Skeletal muscle satellite cell (primary cell): Measurements from ENCODE around the gene JOSD2.

Experiments used
- H3K27me3 ChIP-seq: 2 replicates; pipeline ENCODE4 v1.7.0; 2013; ENCODE audit warnings: low read length; ENCODE audit not compliant: control insufficient read depth, insufficient read depth
- H3K36me3 ChIP-seq: 2 replicates; pipeline ENCODE4 v1.7.0; 2013; ENCODE audit warnings: mild to moderate bottlenecking, control low read depth, low read length; ENCODE audit not compliant: insufficient read depth
- H3K4me1 ChIP-seq: 2 replicates; pipeline ENCODE4 v1.7.0; 2013; ENCODE audit warnings: low read length; ENCODE audit not compliant: control insufficient read depth, insufficient read depth
- H3K4me2 ChIP-seq: 2 replicates; pipeline ENCODE4 v1.7.0; 2013; ENCODE audit warnings: mild to moderate bottlenecking, low read length
- H3K4me3 ChIP-seq: 2 replicates; pipeline ENCODE4 v1.7.0; 2013; ENCODE audit warnings: low read length
- H3K9ac ChIP-seq: 2 replicates; pipeline ENCODE4 v1.7.0; 2013; ENCODE audit warnings: mild to moderate bottlenecking, low read depth, low read length, moderate library complexity
- H3K9me3 ChIP-seq: replicated peaks from 2 replicates; pipeline ENCODE4 v1.7.0; 2013; ENCODE audit warnings: mild to moderate bottlenecking, control low read depth, low read length

JOSD2 gene

DNA sequence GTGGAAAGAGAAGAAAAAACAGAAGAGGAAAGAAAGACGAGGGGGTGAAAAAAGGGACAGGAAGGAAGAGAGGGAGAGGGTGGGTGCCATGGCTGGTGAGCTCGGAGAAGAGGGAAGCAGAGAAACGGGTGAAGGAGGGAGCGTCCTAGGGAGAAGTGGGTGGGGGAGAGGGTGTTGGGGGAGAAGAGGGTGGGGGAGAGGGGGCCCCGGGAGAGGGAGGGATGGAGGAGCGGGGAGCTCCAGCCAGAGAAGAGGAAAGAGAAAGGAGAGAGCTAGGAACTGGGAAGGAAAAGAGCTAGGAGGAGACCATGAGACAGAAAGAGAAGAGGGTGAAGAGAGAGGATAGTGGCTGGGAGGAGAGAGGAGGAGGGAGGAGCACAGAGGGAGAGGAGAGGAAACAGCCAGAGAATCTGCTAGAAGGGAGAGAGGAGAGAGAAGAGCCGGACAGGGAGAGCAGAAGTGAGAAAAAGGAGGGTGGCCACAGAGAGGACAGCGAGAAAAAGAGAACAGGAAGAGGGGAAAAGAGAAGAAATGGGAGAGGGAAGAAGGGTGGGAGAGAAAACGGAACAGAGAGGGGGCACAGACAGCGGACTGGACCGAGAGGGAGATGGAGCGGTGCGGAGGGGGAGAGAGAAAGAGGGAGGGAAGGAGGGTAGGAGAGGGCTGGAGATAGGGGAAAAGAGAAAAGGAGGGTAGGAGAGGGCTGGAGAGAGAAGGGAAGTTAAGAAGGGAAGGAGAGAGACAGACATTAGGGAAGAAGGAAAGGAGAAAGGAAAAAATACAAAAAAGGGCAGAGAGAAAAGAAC is 22.4 kb downstream of the JOSD2 start:
- H3K27me3 ChIP-seq: peaks cover 54% of the 10 kb centered on the region

DNA sequence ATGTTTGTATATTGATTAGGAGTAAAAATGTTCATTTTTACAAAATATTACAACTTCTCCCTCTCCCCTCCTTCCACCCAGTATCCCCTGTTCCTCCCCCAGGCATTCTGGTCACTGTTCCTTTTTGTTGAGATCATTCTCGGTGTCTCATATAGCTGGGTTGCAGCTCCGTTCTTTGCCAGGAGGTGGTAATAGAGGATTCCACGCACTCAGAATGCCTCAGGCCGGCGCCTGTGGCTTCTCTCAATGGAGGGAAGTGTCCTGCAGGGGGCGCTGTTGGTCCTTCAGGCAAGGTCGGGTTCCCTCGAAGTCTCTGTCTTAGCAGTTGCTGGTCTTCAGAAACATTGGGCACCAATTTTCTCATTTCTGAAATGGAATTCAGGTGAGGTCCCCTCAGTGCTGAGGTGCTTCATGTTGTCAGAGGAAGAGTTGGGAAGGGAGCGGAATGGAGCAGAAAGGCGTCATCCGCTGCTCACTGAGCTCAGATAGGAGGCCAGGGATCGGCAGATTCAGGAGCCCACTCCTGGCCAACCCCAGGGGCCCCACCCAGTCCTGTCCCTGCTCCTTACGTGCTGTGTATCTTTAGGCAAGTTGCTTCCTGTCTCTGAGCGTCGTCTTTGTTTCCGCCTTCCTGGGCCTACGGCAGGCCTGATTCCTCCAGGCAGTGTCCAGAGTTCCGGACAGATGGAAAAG is 24.0 kb downstream of the JOSD2 start:
- H3K9ac ChIP-seq: no peak overlapping the region
- no peak overlapping the region for H3K4me3 ChIP-seq
- peaks cover 45% of the 10 kb centered on the region for H3K27me3 ChIP-seq
- H3K4me1 ChIP-seq: no peaks in the 10 kb centered on the region
- no peak overlapping the region for H3K4me2 ChIP-seq
- H3K36me3 ChIP-seq: peaks cover 4% of the 10 kb centered on the region
- no peaks in the 10 kb centered on the region for H3K9me3 ChIP-seq

More for the DNA sequence above, 22.4 kb downstream of the JOSD2 start:
- Histone ChIP-seq H3K36me3 (no peaks in the 10 kb centered on the region), H3K4me2 (no peak overlapping the region), H3K4me3 (no peak overlapping the region), H3K4me1 (no peaks in the 10 kb centered on the region), H3K9me3 (no peaks in the 10 kb centered on the region), H3K9ac (no peak overlapping the region)

DNA sequence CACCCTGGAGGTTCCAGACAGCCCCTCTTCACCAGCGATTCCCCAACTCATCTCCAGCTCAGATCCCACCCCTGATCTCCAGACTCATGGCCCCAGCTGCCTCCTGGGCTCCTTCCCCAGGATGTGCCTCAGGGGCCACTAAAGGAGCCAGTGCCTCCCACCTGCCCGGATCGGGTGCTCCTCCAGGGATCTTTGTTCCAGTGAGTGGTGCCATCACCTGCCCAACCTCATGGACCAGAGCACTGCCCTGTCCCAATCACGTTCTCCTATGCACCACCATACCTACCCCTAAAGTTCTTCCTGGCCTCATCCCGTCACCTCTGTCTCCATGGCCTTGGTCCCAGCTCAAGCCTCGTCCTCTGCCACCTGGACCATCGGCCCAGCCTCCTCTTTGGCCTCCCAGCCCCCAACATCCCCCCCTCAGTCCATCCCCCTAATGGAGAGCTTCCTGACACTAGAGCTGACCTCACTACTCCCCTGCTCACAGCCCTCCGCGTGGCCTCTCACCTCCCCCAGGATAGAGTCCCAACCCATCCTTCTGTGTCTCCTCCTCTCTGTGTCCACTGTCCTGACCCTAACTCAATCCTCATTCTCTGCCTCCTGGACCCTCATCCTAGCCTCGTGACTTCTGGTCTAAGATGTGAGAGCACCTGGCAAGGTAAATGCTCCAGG is 25.6 kb downstream of the JOSD2 start:
- Histone ChIP-seq H3K9ac (no peak overlapping the region), H3K4me2 (no peak overlapping the region), H3K9me3 (no peaks in the 10 kb centered on the region), H3K36me3 (peaks cover 4% of the 10 kb centered on the region), H3K27me3 (peaks cover 31% of the 10 kb centered on the region), H3K4me3 (no peak overlapping the region), H3K4me1 (no peaks in the 10 kb centered on the region)

DNA sequence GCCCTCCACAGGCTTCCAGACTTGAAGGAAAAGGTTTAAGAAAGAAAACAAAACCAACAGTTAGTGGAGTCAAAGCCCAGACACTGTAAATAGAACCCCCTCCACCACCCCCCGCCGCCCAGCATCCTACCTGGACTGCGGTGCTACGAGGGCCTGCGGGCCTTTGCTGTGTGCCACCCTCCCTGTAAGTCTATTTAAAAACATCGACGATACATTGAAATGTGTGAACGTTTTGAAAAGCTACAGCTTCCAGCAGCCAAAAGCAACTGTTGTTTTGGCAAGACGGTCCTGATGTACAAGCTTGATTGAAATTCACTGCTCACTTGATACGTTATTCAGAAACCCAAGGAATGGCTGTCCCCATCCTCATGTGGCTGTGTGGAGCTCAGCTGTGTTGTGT is 28.1 kb downstream of the JOSD2 start:
- Histone ChIP-seq H3K4me1 (no peaks in the 10 kb centered on the region), H3K27me3 (peaks cover 16% of the 10 kb centered on the region), H3K9ac (no peak overlapping the region), H3K36me3 (peaks cover 13% of the 10 kb centered on the region), H3K4me3 (no peak overlapping the region), H3K9me3 (no peaks in the 10 kb centered on the region), H3K4me2 (no peak overlapping the region)

- peaks cover 13% of the 10 kb centered on the region for H3K36me3 ChIP-seq
- H3K4me3 ChIP-seq: no peak overlapping the region
- no peaks in the 10 kb centered on the region for H3K9me3 ChIP-seq
- H3K27me3 ChIP-seq: peaks cover 11% of the 10 kb centered on the region
- no peak overlapping the region for H3K4me2 ChIP-seq
- H3K9ac ChIP-seq: no peak overlapping the region
- peaks cover 4% of the 10 kb centered on the region for H3K4me1 ChIP-seq
These were observed 28.6 kb downstream of the JOSD2 start for GRCh38 chr19:50482271-50482855.

GRCh38 chr19:50481351-50482149 is 29.4 kb downstream of the JOSD2 start:
- Histone ChIP-seq H3K4me1 (peaks cover 7% of the 10 kb centered on the region), H3K9ac (no peak overlapping the region), H3K27me3 (peaks cover 3% of the 10 kb centered on the region), H3K36me3 (peaks cover 13% of the 10 kb centered on the region), H3K4me3 (no peak overlapping the region), H3K4me2 (no peak overlapping the region), H3K9me3 (no peaks in the 10 kb centered on the region)

DNA sequence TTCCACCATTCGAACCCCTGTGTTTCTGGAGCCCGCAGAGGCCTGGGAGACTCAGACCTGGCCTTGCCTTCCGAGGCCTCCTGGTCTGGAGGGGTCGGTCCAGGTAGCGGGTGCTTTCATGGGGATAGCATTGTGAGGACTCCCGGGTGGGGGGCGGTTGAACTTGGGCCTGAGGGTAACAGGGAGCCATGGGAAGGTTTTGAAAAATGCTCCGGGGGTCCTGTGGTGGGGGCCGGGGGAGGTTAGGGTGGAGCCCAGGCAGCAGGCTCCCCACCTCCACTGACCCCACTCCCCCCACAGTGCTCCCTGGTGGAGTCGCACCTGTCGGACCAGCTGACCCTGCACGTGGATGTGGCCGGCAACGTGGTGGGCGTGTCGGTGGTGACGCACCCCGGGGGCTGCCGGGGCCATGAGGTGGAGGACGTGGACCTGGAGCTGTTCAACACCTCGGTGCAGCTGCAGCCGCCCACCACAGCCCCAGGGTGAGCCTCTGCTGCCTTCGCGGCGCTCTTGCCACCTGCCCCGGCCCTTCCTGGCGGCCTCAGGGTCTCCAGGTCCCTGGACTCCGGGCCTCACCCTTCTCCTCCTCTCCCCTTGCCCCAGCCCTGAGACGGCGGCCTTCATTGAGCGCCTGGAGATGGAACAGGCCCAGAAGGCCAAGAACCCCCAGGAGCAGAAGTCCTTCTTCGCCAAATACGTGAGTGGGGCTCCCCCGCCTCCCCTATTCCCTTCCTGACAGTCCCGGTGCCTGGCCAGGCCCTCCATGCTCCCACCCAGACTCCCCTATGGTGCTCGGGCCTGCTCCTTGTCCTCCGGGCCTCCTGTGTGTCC is 30.5 kb downstream of the JOSD2 start:
- H3K4me1 ChIP-seq: peaks cover 7% of the 10 kb centered on the region
- H3K9me3 ChIP-seq: no peaks in the 10 kb centered on the region
- peaks cover 13% of the 10 kb centered on the region for H3K36me3 ChIP-seq
- no peak overlapping the region for H3K4me2 ChIP-seq
- H3K27me3 ChIP-seq: no peaks in the 10 kb centered on the region
- H3K4me3 ChIP-seq: no peak overlapping the region
- H3K9ac ChIP-seq: no peak overlapping the region

DNA sequence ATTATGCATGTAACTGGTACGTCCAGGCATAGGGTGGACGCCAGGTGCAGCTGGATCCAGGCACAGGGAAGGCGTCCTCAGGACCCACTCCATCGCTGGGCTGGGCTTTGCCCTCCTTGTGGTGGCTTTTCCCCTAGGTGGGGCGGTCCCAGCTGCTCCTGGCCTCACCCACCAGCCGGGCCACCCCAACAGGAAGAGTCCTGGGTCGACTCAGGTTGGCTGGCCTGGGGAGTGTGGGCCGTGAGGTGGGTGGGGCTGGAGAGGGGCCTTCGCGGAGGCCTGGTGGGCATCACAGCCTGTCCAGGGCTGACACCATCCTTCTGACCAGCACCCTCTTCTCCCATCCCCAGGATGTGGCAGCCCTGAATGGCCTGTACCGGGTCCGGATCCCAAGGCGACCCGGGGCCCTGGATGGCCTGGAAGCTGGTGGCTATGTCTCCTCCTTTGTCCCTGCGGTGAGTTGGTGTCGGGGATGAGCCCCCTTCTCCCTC is 31.2 kb downstream of the JOSD2 start:
- peaks cover 13% of the 10 kb centered on the region for H3K36me3 ChIP-seq
- peaks cover 7% of the 10 kb centered on the region for H3K4me1 ChIP-seq
- no peak overlapping the region for H3K4me2 ChIP-seq
- no peak overlapping the region for H3K9ac ChIP-seq
- H3K27me3 ChIP-seq: no peaks in the 10 kb centered on the region
- H3K4me3 ChIP-seq: no peak overlapping the region
- no peaks in the 10 kb centered on the region for H3K9me3 ChIP-seq

DNA sequence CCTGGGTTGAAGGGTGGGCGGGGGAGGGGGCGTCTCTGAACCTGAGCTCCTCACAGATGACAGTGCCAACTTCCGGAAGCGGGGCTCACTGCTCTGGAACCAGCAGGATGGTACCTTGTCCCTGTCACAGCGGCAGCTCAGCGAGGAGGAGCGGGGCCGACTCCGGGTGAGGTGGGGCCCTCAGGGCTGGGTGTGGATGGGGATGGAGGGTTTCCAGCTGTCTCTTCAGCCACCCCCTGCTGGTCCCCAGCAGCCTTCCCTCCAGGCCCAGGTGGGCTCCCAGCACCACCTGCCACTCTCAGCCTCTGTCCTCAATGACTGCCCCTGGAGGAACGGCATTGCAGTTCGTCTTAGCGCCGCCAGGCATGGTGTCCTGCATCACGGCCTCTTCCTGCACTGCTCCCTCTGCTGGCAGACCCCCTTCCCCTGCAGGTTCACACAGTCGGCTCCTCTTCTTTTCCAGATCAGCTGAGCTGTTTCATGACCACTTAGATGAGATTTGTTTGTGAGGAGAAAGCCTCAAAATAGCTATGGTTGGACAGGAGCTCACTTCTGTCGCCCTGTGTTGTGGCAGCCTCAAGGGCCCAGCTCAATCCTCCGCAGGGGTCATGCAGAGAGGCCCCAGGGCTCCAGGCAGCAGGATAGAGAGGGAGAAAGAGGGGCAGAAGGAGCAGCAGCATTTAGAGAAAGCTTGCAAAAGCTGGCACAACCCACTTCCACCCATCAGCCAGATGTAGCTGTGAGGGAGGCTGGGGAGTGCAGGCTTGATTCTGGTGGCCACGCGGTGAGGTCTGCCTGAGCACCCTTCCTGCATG is 31.9 kb downstream of the JOSD2 start:
- peaks cover 13% of the 10 kb centered on the region for H3K36me3 ChIP-seq
- H3K4me2 ChIP-seq: no peak overlapping the region
- H3K9ac ChIP-seq: no peak overlapping the region
- H3K4me1 ChIP-seq: peaks cover 7% of the 10 kb centered on the region
- H3K27me3 ChIP-seq: no peaks in the 10 kb centered on the region
- no peaks in the 10 kb centered on the region for H3K9me3 ChIP-seq
- H3K4me3 ChIP-seq: no peak overlapping the region
